HEK293T (cell line): ENCODE data around the gene SPATA9.
A peak's percentile ranks its signal among the peaks of the same experiment; 100 is the strongest.

Source experiments
- CTCF ChIA-PET: fragments of 350-600 bp; formaldehyde crosslinking; extraction: SDS; loops from one replicate; lab custom pipeline; 2021; ENCODE audit warnings: antibody characterized with exemption, inconsistent platforms; lab: Yijun Ruan, JAX
- POLR2A ChIA-PET: fragments of 350-600 bp; formaldehyde crosslinking; extraction: SDS; loops from one replicate; lab custom pipeline; 2020; ENCODE audit warnings: antibody characterized with exemption, inconsistent platforms; lab: Yijun Ruan, JAX
- DNase-seq: peaks from one replicate; pipeline ENCODE4 v3.0.0; 2012; ENCODE audit warnings: mixed read lengths; ENCODE audit errors: extremely low spot score
- ARNT ChIP-seq: fragments of 450-650 bp; IDR thresholded peaks from 2 replicates; pipeline ENCODE4 v1.6.1; 2017; ENCODE audit warnings: mild to moderate bottlenecking
- BHLHE40 ChIP-seq: fragments of 450-650 bp; IDR thresholded peaks from 2 replicates; pipeline ENCODE4 v1.6.1; 2016; ENCODE audit warnings: mild to moderate bottlenecking, moderate library complexity, borderline replicate concordance
- CTBP1 ChIP-seq: fragments of 450-650 bp; IDR thresholded peaks from 2 replicates; pipeline ENCODE4 v1.6.1; 2016; ENCODE audit warnings: borderline replicate concordance
- ELF4 ChIP-seq: fragments of 450-650 bp; IDR thresholded peaks from 2 replicates; pipeline ENCODE4 v1.6.1; 2017; ENCODE audit warnings: antibody characterized with exemption
- FOXA1 ChIP-seq: fragments of 450-650 bp; IDR thresholded peaks from 2 replicates; pipeline ENCODE4 v1.6.1; 2016; ENCODE audit warnings: mild to moderate bottlenecking
- FOXK2 ChIP-seq: fragments of 450-650 bp; IDR thresholded peaks from 2 replicates; pipeline ENCODE4 v1.6.1; 2016; ENCODE audit warnings: mild to moderate bottlenecking
- FOXM1 ChIP-seq: fragments of 450-650 bp; IDR thresholded peaks from 2 replicates; pipeline ENCODE4 v1.6.1; 2017; ENCODE audit warnings: mild to moderate bottlenecking, borderline replicate concordance
- HDGF ChIP-seq: fragments of 450-650 bp; IDR thresholded peaks from 2 replicates; pipeline ENCODE4 v1.6.1; 2017; ENCODE audit warnings: antibody characterized with exemption, borderline replicate concordance
- L3MBTL2 ChIP-seq: fragments of 450-650 bp; conservative IDR thresholded peaks from 2 replicates; pipeline ENCODE4 v1.6.1; 2016; ENCODE audit warnings: mild to moderate bottlenecking
- LEF1 ChIP-seq: fragments of 450-650 bp; IDR thresholded peaks from 2 replicates; pipeline ENCODE4 v1.6.1; 2017; ENCODE audit warnings: mild to moderate bottlenecking, borderline replicate concordance
- NFRKB ChIP-seq: fragments of 450-650 bp; IDR thresholded peaks from 2 replicates; pipeline ENCODE4 v1.6.1; 2016; ENCODE audit warnings: mild to moderate bottlenecking, moderate library complexity
- SP1 ChIP-seq: fragments of 450-650 bp; IDR thresholded peaks from 2 replicates; pipeline ENCODE4 v1.6.1; 2017
- SUZ12 ChIP-seq: fragments of 450-650 bp; IDR thresholded peaks from 2 replicates; pipeline ENCODE4 v1.6.1; 2016; ENCODE audit warnings: mild to moderate bottlenecking
- TARDBP ChIP-seq: fragments of 450-650 bp; IDR thresholded peaks from 2 replicates; pipeline ENCODE4 v1.6.1; 2016
- ZNF384 ChIP-seq: fragments of 450-650 bp; IDR thresholded peaks from 2 replicates; pipeline ENCODE4 v1.6.1; 2016
- TF ChIP-seq, protein P1 (sequence below): fragments of 450-650 bp; IDR thresholded peaks from 2 replicates; pipeline ENCODE4 v1.6.1; 2016

The SPATA9 gene

DNA sequence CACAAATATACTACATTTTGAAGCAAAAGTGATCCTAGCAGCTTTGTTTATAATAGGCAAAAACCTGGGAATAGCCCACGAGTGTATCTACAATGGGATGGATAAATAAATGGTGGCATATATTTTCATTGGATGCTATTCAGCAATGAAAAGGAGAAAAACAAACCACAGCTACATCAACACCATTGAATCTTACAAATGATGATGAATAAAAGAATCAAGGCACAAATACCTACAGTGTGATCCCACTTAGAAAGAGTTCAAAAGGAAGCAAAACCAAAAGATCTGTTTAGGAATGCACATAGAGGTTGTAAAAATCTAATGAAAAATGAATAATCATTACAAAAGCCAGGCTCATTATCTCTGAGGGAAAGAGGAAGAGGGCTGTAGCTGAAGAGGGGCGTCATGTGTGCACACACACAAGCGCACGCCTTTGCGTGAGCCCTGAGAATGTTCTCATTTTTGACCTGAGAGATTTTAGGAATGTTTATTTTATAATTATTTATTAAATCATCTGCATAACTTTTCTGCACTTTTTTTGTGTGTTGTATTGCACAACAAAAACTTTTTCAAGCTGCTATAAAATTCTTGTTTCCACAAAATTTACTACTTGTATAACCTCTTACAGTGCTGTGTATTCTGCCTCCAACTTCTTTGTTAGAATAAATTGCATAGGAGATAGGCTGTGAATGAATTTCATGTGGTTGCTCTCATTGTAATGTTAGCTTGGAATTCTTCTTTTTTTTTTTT, 42.5 kb upstream of the SPATA9 start:
- ChIA-PET CTCF (interaction anchor here (0.6 to 1.0 kb wide), 3 partner anchors 56 to 78 kb away, joined by 3 read pairs; no protein-coding TSS in a partner anchor), POLR2A (interaction anchor here (2.9 kb wide), 1 partner anchor 13 kb away, joined by 16 read pairs; no protein-coding TSS in a partner anchor)
- TF ChIP-seq FOXM1 (no peak), CTBP1 (no peak), NFRKB (no peak)
- TF ChIP-seq, protein P1, sequence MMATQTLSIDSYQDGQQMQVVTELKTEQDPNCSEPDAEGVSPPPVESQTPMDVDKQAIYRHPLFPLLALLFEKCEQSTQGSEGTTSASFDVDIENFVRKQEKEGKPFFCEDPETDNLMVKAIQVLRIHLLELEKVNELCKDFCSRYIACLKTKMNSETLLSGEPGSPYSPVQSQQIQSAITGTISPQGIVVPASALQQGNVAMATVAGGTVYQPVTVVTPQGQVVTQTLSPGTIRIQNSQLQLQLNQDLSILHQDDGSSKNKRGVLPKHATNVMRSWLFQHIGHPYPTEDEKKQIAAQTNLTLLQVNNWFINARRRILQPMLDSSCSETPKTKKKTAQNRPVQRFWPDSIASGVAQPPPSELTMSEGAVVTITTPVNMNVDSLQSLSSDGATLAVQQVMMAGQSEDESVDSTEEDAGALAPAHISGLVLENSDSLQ, result no peak
- no peak for DNase-seq

DNA sequence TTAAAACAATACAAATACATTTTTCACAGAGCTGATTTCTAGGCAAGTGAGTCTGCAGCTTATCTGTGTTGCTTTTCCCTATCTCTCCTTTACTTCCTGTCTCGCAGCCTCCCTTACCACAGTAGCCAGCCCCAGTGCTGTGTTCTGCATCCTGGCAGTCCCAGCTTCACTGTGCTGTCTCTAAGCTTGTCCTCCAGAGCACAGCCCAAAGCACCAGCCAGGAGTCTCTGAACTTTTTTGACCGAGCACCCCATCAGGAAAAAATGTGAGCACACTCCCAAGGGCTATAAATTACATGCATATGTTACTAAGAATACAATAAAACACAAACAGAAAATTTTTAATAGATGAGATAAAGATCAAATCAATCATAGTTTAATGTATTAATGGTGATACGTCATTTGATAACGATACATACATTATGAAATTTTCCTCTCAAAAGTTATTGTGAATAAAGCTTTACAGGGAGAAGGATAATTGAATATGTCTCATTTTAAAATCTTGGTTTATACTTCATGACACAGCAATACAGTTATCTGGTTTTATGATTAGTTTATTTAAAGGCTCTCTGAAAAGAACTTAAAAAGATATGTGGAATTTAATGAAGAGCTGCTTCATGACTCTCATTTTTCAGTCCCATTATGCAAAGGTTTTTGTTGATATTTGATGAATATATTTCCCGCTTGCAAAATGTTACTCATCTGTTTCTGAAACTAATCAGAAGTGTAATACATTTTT, 41.0 kb upstream of the SPATA9 start:
- ChIA-PET CTCF (interaction anchor here (0.8 to 1.3 kb wide), 3 partner anchors 7 to 79 kb away, joined by 3 to 4 read pairs (median 3); partner anchors contain the start of gene RHOBTB3), POLR2A (interaction anchor here (1.6 to 2.9 kb wide), 3 partner anchors 8 to 77 kb away, joined by 5 to 21 read pairs (median 16); partner anchors contain the start of genes RFESD and RHOBTB3)
- peak; percentile 18 for DNase-seq
- TF ChIP-seq SP1 (no peak), L3MBTL2 (no peak), ELF4 (no peak), FOXA1 (no peak), SUZ12 (no peak)
- TF ChIP-seq, protein P1, result no peak

DNA sequence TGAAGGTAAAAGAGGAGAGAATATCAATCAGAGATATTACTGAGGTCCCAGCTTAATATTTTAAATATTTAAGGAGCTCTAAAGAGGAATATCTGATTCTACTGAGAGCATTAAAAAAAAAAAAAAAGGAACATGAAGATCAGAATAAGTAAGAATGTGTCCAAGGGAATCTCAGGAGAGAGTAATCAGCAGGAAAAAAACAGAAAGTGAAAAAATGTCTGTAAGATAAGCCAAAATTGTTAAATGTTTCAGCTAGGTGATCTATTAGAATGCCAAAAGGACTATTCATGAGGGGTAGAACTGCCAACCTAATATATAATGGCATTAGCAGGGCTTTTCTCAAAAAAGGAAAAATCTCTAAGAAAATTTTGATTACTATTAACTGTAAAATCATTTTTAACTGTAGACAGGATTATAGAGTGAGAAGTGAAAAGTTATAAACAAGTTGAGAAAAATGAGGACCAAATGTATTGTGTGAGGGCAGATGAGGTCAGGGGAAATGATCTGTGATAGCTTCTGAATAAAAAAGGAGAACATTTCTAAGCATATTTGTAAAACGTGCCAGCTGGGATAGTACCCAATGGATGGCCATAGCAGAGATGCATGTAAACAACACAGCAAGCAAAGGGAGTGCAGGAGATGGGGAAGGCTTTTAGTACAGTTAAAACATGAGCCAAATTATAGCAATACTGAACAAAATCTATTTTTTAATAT, 38.9 kb upstream of the SPATA9 start:
- DNase-seq, result no peak
- TF ChIP-seq CTBP1, result no peak
- TF ChIP-seq HDGF, result no peak
- no peak for TF ChIP-seq ARNT
- no peak for TF ChIP-seq LEF1
- no peak for TF ChIP-seq FOXM1
- POLR2A ChIA-PET, result interaction anchor here (0.5 to 2.8 kb wide), 4 partner anchors 9 to 76 kb away, joined by 3 to 21 read pairs (median 4); partner anchors contain the start of gene RHOBTB3
- CTCF ChIA-PET, result interaction anchor here (1.0 to 1.2 kb wide), 2 partner anchors 9 to 45 kb away, joined by 3 read pairs; no protein-coding TSS in a partner anchor

DNA sequence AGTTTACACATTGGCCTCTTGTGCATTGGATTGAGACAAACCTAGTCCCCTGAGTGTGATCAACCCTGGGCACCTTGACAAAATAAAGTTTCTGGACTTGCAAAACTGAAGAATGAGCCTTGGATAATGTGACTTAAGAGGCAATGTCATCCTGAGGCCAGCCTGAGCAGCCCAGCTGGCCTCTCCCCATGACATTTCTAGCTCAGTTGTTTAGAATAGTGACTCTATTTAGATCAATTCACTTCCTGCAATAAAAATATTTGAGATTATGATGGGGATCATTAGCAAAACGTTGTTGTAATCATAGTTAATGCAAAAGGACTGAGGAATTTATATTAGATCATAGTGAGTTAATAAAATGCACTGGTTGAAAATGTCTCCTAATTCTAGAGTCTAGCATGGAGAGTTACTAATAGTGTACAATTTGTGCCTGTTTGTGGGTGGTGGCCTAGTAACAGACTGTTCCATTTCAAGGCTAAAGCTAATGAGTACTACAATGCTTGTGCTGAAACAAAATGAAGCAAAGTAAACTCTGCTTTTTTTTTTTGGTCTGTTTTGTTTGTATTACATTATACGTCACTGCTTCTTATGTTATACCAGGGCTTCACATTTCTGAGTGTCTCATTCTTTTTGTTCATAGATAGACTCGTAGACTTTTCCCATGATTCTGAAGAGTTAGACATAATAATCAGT, 37.4 kb upstream of the SPATA9 start:
- DNase-seq, result no peak
- TF ChIP-seq FOXA1 (no peak), NFRKB (no peak), SUZ12 (no peak), ARNT (no peak)
- ChIA-PET POLR2A (interaction anchor here (1.3 to 1.4 kb wide), 2 partner anchors 7 to 11 kb away, joined by 5 to 6 read pairs; partner anchors contain the start of gene RHOBTB3), CTCF (interaction anchor here (1.0 to 1.2 kb wide), 2 partner anchors 10 to 47 kb away, joined by 3 read pairs; no protein-coding TSS in a partner anchor)

DNA sequence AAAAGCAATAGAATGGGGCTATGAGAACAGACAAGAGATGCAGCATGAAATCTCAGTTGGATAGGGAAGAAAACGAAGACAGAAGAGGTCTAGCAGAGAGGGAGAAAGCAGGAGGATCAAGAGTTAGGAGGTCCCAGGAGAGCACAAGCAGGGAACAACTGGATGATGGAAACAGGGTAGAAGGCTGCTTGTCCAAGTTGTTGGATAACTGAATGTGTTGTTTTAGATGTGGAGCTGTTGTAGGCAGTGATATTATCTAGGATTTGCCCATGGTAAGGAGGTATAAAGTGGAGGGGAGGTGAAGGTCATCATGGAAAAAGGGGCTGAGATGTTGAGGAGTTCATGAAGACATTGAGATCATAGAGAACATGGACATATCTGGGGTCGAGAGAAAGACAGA, 35.9 kb upstream of the SPATA9 start:
- TF ChIP-seq ELF4, result no peak
- TF ChIP-seq ZNF384, result no peak
- TF ChIP-seq FOXA1, result no peak
- no peak for TF ChIP-seq BHLHE40
- TF ChIP-seq CTBP1, result no peak
- no peak for TF ChIP-seq FOXM1
- no peak for TF ChIP-seq NFRKB
- no peak for TF ChIP-seq SP1
- no peak for TF ChIP-seq SUZ12
- TF ChIP-seq FOXK2, result no peak
- TF ChIP-seq HDGF, result no peak
- ChIA-PET CTCF (no interaction called here), POLR2A (interaction anchor here (2.3 kb wide), 1 partner anchor 12 kb away, joined by 9 read pairs; the partner anchor contains the start of gene RHOBTB3)
- DNase-seq, result no peak

DNA sequence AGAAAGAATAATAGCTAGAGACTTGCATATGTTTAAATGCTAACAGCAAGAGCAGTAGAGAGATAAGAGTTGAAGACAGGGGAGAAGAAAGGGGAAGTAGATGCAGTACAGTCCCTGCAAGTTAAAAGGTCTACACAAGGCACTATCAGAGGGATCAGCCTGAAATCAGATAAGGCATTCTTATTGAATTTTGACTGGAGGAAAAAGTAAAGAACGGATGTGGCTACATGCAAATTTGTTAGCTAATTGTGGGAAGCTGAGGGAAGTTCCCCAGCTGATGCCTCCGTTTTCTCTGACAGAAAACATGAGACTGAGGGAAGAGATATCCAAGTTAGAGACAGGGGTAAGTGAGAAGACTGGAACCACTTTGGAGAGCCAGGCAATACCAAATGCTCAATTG, 35.4 kb upstream of the SPATA9 start:
- DNase-seq, result no peak
- ChIA-PET POLR2A (interaction anchor here (2.3 kb wide), 1 partner anchor 13 kb away, joined by 9 read pairs; the partner anchor contains the start of gene RHOBTB3), CTCF (interaction anchor here (0.7 to 1.7 kb wide), 2 partner anchors 23 to 44 kb away, joined by 3 to 4 read pairs; no protein-coding TSS in a partner anchor)
- TF ChIP-seq FOXM1 (no peak), ZNF384 (no peak), TARDBP (no peak), SUZ12 (no peak), ELF4 (no peak)
